GM21360 (cell line): ENCODE data around the gene CASP1.
A peak's percentile ranks its signal among the peaks of the same experiment; 100 is the strongest.

Experiments
- ATAC-seq: cut with Tn5 transposase; IDR thresholded peaks from one replicate; pipeline ENCODE4 v1.9.1; 2021; ENCODE audit warnings: mild to moderate bottlenecking, moderate library complexity; ENCODE audit not compliant: unreplicated experiment

CASP1 gene

GRCh38 chr11:105046898-105047579 is 12.1 kb upstream of the CASP1 start:
- no peak for ATAC-seq

GRCh38 chr11:105045676-105046296 is 10.8 kb upstream of the CASP1 start:
- no peak for ATAC-seq

DNA sequence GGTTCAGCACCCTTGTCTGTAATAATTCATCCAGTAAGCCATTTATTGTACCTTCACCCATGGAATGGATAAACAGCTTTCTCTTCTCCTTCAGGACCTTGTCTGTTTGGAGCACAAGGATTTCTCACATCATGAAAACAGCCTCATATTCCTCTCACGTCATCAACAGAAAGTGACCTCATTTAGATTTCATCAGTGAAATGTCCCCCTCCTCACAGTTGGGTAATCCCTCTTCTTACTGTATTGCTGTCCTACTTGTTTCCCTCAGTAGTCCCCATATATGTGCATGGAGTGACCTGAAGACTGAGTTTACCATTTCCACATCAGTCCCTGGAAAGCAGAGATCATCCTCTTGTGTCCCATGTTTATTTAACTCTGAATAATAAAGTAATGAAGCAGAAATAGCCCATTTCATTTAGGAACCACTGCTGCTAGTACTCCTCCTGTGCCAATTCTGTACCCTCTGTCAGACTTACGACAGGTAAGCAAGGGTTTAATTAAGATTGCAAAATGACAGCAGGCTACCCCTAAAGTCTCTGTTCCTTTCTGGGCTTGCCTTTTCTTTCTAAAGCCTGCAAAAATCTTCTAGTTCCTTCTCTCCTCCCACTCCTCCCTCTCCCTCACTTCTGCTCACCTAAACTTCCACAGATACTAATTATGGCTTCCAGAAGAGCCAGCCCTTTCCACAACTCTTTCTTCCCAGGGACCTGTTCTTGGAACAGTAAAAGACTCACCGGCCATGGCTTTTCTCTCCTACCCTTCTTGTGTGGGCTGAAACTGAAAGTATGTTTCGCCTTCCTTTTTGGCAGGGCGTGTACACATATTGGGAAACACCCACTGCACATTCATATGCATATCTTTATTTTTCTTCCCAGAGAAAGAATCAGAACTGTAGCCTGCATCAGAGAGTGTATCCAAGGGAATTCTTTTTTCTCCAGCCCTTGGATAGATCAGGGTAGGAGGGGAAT is 9.9 kb upstream of the CASP1 start, which contains the start of gene CARD16:
CARD16 (minus strand) TSS at position 779 of the 968 bp plus-strand sequence; CDS start at position 741, 38 bp downstream.
- ATAC-seq = peak; percentile 99

- ATAC-seq = no peak
Measured at GRCh38 chr11:105042178-105042577, 7.2 kb upstream of the CASP1 start.

- ATAC-seq = no peak
Measured at GRCh38 chr11:105040703-105041102, 5.8 kb upstream of the CASP1 start.

- ATAC-seq = peak; percentile 14
Measured at GRCh38 chr11:105034388-105034787, 556 bp downstream of the CASP1 start.

DNA sequence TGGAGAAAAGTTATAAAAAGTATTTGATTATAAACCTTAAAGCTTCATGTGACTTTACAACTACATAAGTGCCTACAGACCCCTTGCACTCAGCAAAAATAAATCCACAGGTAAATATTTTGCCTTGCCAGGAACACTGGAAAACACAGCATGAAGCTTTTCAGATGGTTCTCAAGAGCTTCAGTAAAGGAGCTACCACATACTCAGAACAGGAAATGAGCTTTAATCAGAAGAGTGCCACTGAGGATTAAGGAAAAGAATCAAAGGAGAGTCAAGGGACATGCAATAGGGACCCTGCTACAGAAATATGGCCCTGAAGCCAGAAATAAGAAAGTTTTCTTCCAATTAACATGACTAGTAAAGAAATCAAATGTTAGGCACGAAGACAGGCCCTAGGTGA is 1.2 kb downstream of the CASP1 start:
- no peak for ATAC-seq

GRCh38 chr11:105033343-105033742 is 1.6 kb downstream of the CASP1 start:
- ATAC-seq = no peak

GRCh38 chr11:105032495-105032894 is 2.4 kb downstream of the CASP1 start:
- ATAC-seq = no peak

DNA sequence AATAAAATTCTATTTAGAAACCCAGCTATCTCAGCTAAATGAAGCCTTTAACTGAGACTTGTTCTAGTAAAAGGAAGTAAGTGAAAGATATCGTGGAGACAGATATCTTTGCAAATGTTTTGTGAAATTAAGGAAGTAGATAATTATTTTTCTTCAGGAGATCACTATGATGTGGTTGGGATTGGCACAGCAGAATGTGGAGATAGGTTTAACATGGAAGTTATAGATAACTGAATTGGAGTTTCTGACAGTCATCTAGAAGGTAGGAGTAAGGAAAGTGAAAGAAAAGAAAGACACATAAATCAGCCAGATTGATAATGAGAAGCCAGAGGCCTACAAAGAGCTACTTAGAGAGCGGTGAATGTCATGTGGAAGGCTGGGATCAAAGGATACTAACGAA is 7.3 kb downstream of the CASP1 start:
- ATAC-seq = no peak

- ATAC-seq = no peak
Measured at GRCh38 chr11:105024394-105024793, 10.6 kb downstream of the CASP1 start.

DNA sequence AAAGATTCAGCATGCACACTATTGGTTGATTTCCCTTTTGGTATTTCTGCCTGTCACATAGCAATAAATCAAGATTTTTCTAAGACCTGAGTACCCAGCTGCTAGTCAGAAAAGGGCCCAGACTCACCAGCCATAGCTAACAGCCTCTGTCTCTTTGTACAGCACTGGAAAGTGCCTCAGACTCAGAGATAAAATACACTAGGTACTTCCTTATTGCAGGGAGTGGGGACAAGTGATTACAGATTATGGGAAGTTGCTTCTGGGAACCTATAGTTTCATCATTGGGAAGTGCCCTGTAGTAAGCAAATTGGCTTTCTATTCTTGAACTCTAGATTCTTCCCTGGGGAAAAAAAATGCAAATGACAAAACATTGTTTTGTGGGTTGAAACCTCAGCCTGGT is 11.9 kb downstream of the CASP1 start, which contains the start of gene CASP5:
CASP5 (minus strand) TSS at position 166 of the 400 bp plus-strand sequence; CDS start at position 134, 32 bp downstream.
- ATAC-seq = no peak

DNA sequence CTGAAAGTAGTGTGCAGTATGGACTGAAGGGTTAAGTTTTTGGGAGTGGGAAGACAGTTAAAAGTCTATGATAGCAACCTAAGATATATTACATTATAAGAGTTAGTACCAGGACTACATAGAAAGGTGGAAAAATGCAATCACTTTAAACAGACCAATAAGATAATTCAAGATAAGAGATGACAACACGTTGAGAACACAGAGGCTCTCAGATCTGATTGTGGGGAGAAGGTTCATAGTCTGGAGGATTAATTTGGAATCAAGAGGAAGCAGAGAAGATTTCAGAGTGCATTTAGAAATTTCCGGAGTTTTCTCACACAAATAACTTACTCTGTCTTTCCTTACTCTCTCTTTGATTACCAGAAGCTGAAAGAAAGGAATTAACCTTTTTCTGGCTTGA is 12.4 kb downstream of the CASP1 start:
- no peak for ATAC-seq

- no peak for ATAC-seq
Measured at GRCh38 chr11:105007463-105007862, 27.5 kb downstream of the CASP1 start.

- no peak for ATAC-seq
Measured at GRCh38 chr11:105005451-105005845, 29.5 kb downstream of the CASP1 start.

- no peak for ATAC-seq
Measured at GRCh38 chr11:105004021-105004420, 30.9 kb downstream of the CASP1 start.

GRCh38 chr11:105003151-105003550 is 31.8 kb downstream of the CASP1 start:
- no peak for ATAC-seq

GRCh38 chr11:105000797-105001196 is 34.1 kb downstream of the CASP1 start:
- ATAC-seq = peak; percentile 92

DNA sequence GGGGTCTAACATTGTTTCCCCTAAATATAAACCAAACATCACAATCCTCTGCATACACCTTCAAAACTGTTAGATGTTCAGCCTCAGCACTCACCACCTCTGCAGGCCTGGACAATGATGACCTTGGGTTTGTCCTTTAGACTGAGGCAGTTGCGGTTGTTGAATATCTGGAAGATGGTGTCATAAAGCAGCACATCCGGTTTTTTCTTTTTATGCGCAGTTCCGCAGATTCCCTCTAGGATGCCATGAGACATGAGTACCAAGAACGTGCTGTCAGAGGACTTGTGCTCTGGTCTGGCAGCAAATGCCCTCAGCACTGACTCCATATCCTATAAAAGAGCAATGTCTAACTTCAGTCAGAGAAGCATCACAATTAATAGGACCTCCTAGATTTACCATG is 34.8 kb downstream of the CASP1 start:
- no peak for ATAC-seq

DNA sequence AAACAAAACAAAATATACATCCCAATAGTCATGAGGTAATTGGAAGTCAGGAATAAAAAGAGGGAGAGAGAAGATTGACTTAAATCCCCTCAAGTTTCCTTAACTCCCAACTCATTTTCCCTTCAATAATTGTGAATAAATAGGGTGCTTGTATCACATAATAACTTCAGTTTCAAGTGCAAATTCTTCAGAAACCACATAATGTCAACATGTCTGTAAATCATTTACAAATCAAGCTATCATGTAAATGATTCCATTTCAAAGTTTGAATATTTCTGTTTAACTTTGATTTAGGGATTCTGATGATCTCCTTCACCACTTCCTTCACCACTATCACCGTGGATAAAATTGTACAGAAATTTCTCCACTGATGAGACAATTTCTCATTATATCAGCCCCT is 35.2 kb downstream of the CASP1 start:
- no peak for ATAC-seq

DNA sequence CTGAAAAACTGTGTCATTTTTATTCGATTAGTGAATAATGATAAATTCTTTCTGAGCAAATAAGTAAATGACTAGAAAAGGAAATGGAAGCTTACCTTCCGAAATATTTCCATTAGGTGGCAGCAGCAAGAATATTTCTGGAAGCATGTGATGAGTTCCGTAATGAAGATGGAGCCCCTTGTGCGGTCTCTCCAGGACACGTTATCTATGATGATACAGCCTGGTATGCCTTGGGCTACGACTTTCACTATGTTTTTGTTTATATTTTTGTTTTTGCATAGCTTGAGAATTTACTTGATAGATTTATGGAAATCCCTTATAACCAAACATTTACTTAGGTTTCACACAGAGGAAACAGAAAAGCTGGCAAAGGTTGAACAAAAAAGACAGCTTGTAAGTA is 37.7 kb downstream of the CASP1 start:
- ATAC-seq = no peak
